GM23338 (cell line): Measurements from ENCODE around the gene SNX5.

Experiments used
- CREB1 ChIP-seq: fragments of 250-450 bp; sonication (Bioruptor Pico); IDR thresholded peaks from 2 replicates; pipeline ENCODE4 v1.5.0; 2020; ENCODE audit warnings: low read depth, mild to moderate bottlenecking, moderate library complexity
- CTCF ChIP-seq, 2 experiments: fragments of 200-600 bp in 1 of 2; sonication (generic) in 1 of 2; conservative IDR thresholded peaks; 2 replicates each; pipeline versions ENCODE4 v1.5.1 to v1.6.1; 2016 to 2017; ENCODE audit warnings: antibody characterized with exemption in 2 of 2, low read depth in 2 of 2, mild to moderate bottlenecking in 2 of 2, moderate library complexity in 1 of 2
- EZH2 ChIP-seq: fragments of 200-600 bp; sonication (generic); IDR thresholded peaks from one replicate; pipeline ENCODE4 v1.8.0; 2017; ENCODE audit warnings: antibody characterized with exemption, mild to moderate bottlenecking, low read depth; ENCODE audit not compliant: unreplicated experiment
- EZH2phosphoT487 ChIP-seq: fragments of 200-600 bp; sonication (generic); IDR thresholded peaks from one replicate; pipeline ENCODE4 v1.8.1; 2018; ENCODE audit warnings: antibody characterized with exemption; ENCODE audit not compliant: unreplicated experiment
- JUNB ChIP-seq: IDR thresholded peaks from one replicate; pipeline ENCODE4 v1.6.1; 2016; ENCODE audit warnings: antibody characterized with exemption; ENCODE audit not compliant: unreplicated experiment
- NANOG ChIP-seq: IDR thresholded peaks from 2 replicates; pipeline ENCODE4 v1.6.1; 2016; ENCODE audit warnings: antibody characterized with exemption, borderline replicate concordance
- POLR2AphosphoS5 ChIP-seq: IDR thresholded peaks from 2 replicates; pipeline ENCODE4 v1.6.1; 2016; ENCODE audit warnings: antibody characterized with exemption, low read depth
- REST ChIP-seq: IDR thresholded peaks from one replicate; pipeline ENCODE4 v1.6.1; 2018; ENCODE audit warnings: antibody characterized with exemption; ENCODE audit not compliant: unreplicated experiment
- ZNF114 ChIP-seq: fragments of 250-450 bp; sonication (Bioruptor Pico); IDR thresholded peaks from 2 replicates; pipeline ENCODE4 v1.5.0; 2020; ENCODE audit warnings: mild to moderate bottlenecking, moderate library complexity
- ZNF331 ChIP-seq: fragments of 250-450 bp; sonication (Bioruptor Pico); IDR thresholded peaks from 2 replicates; pipeline ENCODE4 v1.5.0; 2020; ENCODE audit warnings: low read depth, mild to moderate bottlenecking, moderate library complexity
- ZNF462 ChIP-seq: fragments of 250-450 bp; sonication (Bioruptor Pico); IDR thresholded peaks from 2 replicates; pipeline ENCODE4 v1.5.0; 2020; ENCODE audit warnings: mild to moderate bottlenecking, moderate library complexity

GRCh38 chr20:17953935-17954334 lies 14.7 kb downstream of the SNX5 start:
- no peak for TF ChIP-seq CTCF (conservative IDR thresholded peaks at IDR 0.05; ENCODE audit: low read depth in 2 of 2)
- TF ChIP-seq CREB1 (CRISPR knock-in tag), result no peak
- TF ChIP-seq ZNF462 (CRISPR knock-in tag), result no peak
- no peak for TF ChIP-seq EZH2
- TF ChIP-seq POLR2AphosphoS5, result no peak
- no peak for TF ChIP-seq REST
- TF ChIP-seq ZNF114 (CRISPR knock-in tag), result no peak
- TF ChIP-seq EZH2phosphoT487, result no peak
- no peak for TF ChIP-seq NANOG
- no peak for TF ChIP-seq JUNB
- TF ChIP-seq ZNF331, result no peak
